GM19438 (cell line): Measurements from ENCODE around the gene XDH.

ENCODE experiments used
- ATAC-seq: cut with Tn5 transposase; IDR thresholded peaks from one replicate; pipeline ENCODE4 v1.9.1; 2021; ENCODE audit warnings: low read depth; ENCODE audit not compliant: unreplicated experiment

XDH gene

GRCh38 chr2:31414601-31415241 is at the start of gene XDH:
TSS of gene XDH (minus strand) at chr2:31414742. CDS start at chr2:31414666, 76 bp downstream.
- no peak for ATAC-seq

- ATAC-seq: no peak
These were observed 43.1 kb upstream of the XDH start for GRCh38 chr2:31457651-31458050.

- ATAC-seq: no peak
These were observed 32.3 kb upstream of the XDH start for GRCh38 chr2:31446848-31447247.

- no peak for ATAC-seq
These were observed 27.8 kb upstream of the XDH start for GRCh38 chr2:31442376-31442775.

GRCh38 chr2:31440764-31441163 is 26.2 kb upstream of the XDH start:
- ATAC-seq: no peak

GRCh38 chr2:31434911-31435310 is 20.4 kb upstream of the XDH start:
- ATAC-seq: no peak

GRCh38 chr2:31433541-31433940 is 19.0 kb upstream of the XDH start:
- ATAC-seq: no peak

GRCh38 chr2:31430439-31431165 is 16.1 kb upstream of the XDH start:
- ATAC-seq: no peak

GRCh38 chr2:31429759-31430438 is 15.4 kb upstream of the XDH start:
- no peak for ATAC-seq

- no peak for ATAC-seq
These were observed 14.5 kb upstream of the XDH start for GRCh38 chr2:31429040-31429439.

GRCh38 chr2:31428001-31428418 is 13.5 kb upstream of the XDH start:
- ATAC-seq: no peak

- ATAC-seq: no peak
These were observed 11.6 kb upstream of the XDH start for GRCh38 chr2:31426096-31426495.

- no peak for ATAC-seq
These were observed 7.1 kb upstream of the XDH start for GRCh38 chr2:31421634-31422033.

- no peak for ATAC-seq
These were observed 6.4 kb upstream of the XDH start for GRCh38 chr2:31420936-31421335.

GRCh38 chr2:31419386-31419785 is 4.8 kb upstream of the XDH start:
- no peak for ATAC-seq

- no peak for ATAC-seq
These were observed 879 bp upstream of the XDH start for GRCh38 chr2:31415421-31415820.

GRCh38 chr2:31413862-31414550 is 536 bp downstream of the XDH start:
- ATAC-seq: no peak

GRCh38 chr2:31413025-31413424 is 1.5 kb downstream of the XDH start:
- no peak for ATAC-seq

- no peak for ATAC-seq
These were observed 2.8 kb downstream of the XDH start for GRCh38 chr2:31411771-31412170.

- no peak for ATAC-seq
These were observed 7.8 kb downstream of the XDH start for GRCh38 chr2:31406593-31407385.
